ENCODE measurements around the gene PCLAF. TPM values are rescaled to one million over a fixed set of nuclear protein-coding genes. Genes with fewer than 3 reads are reported as not detected.
A peak's percentile ranks its signal among the peaks of the same experiment; 100 is the strongest.
"Not testable (repeated sequence)": the region's sequence is repeated elsewhere in the genome, so short reads cannot be mapped to it uniquely, and the experiment has no call there.

The PCLAF gene
- total RNA-seq, 4 donors from 2014 or later: 2.5 to 13.1 (median 3.0) TPM

DNA sequence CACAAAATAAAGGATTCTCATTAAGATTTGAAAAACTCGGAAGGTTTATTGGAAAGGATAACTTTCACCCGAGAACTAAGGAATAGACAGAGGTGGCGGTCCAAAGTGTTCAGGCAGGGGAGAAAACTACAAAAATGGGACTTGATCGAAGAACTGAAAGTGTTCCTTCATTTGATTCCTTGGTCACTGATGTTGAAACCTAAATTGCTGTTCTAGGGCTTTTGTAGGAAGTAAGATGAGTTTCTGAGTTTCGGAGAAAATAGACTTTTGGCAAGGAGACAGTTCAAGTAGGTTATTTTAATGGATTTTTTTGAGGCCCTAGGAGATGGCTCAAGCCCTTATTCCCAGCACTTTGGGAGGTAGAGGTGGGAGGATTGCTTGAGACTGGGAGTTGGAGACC is 7.8 kb upstream of the PCLAF start:
- TF ChIP-seq CTCF (IDR thresholded peaks at IDR 0.05) (no peak), POLR2A (IDR thresholded peaks at IDR 0.05) (no peak), POLR2AphosphoS5 (IDR thresholded peaks at IDR 0.05) (no peak), EP300 (IDR thresholded peaks at IDR 0.05) (no peak)
- Histone ChIP-seq H3K4me3 (peak overlapping the region; percentile 86), H3K9me3 (no peaks in the 10 kb centered on the region), H3K27ac (no peak overlapping the region), H3K4me1 (peaks cover 17% of the 10 kb centered on the region), H3K36me3 (peaks cover 8% of the 10 kb centered on the region), H3K27me3 (no peaks in the 10 kb centered on the region)
- DNase-seq (ENCODE audit: low spot score in 2 of 2): no peak
- WGBS: 85% methylated on average over 5 of the region's 5 CpGs

GRCh38 chr15:64387562-64388168 is 6.4 kb upstream of the PCLAF start, which contains the start of gene TRIP4:
Gene TRIP4, plus strand, starts transcription at chr15:64387836. Its CDS starts 28 bp downstream, at chr15:64387864.
- Histone ChIP-seq H3K27ac (peak within 1 kb of the TSS; percentile 76), H3K36me3 (peaks cover 3% of the 10 kb centered on the region), H3K9me3 (no peaks in the 10 kb centered on the region), H3K4me3 (peak within 1 kb of the TSS; percentile 86), H3K4me1 (peaks cover 17% of the 10 kb centered on the region), H3K27me3 (no peaks in the 10 kb centered on the region)
- under 1% methylated on average over 35 of the region's 35 CpGs for WGBS
- DNase-seq (ENCODE audit: low spot score in 2 of 2): peak; percentile 98
- TF ChIP-seq CTCF (IDR thresholded peaks at IDR 0.05) (no peak), POLR2AphosphoS5 (IDR thresholded peaks at IDR 0.05) (peak; percentile 46 to 96 (median 89))

GRCh38 chr15:64386291-64386690 is 5.0 kb upstream of the PCLAF start:
- no peak overlapping the region for H3K27ac ChIP-seq
- H3K4me3 ChIP-seq: no peak overlapping the region
- 92% methylated on average over 7 of the region's 7 CpGs for WGBS
- TF ChIP-seq EP300 (IDR thresholded peaks at IDR 0.05) (no peak), POLR2A (IDR thresholded peaks at IDR 0.05) (no peak), CTCF (IDR thresholded peaks at IDR 0.05) (no peak), POLR2AphosphoS5 (IDR thresholded peaks at IDR 0.05) (no peak)
- H3K36me3 ChIP-seq: peaks cover 3% of the 10 kb centered on the region
- no peaks in the 10 kb centered on the region for H3K9me3 ChIP-seq
- no peak for DNase-seq (ENCODE audit: low spot score in 2 of 2)
- H3K4me1 ChIP-seq: peaks cover 24% of the 10 kb centered on the region
- no peaks in the 10 kb centered on the region for H3K27me3 ChIP-seq

DNA sequence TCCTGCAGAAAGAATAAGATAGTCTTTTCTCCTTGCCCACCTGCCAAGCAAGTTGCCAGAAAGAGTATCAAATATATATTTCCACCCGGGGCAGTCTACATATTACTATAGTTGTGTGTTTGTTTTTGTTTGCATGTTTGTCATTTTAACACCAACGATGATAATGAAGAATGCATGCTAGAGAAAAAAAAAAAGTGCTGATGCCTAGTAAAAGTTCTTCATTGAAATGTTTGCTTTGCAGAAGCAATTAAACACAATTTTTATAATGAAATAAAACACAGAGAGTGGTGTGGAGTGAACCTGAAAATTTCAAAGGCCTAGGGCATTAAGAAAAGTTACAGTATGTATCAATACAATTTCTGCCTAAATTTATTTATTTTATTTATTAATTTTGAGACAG is 2.5 kb upstream of the PCLAF start:
- TF ChIP-seq POLR2A (IDR thresholded peaks at IDR 0.05) (no peak), CTCF (IDR thresholded peaks at IDR 0.05) (no peak), EP300 (IDR thresholded peaks at IDR 0.05) (no peak), POLR2AphosphoS5 (IDR thresholded peaks at IDR 0.05) (no peak)
- H3K4me3 ChIP-seq: no peak overlapping the region
- H3K9me3 ChIP-seq: no peaks in the 10 kb centered on the region
- H3K27me3 ChIP-seq: no peaks in the 10 kb centered on the region
- DNase-seq (ENCODE audit: low spot score in 2 of 2): no peak
- H3K27ac ChIP-seq: no peak overlapping the region
- WGBS: 78% methylated on average over 2 of the region's 2 CpGs
- peaks cover 28% of the 10 kb centered on the region for H3K4me1 ChIP-seq
- H3K36me3 ChIP-seq: no peaks in the 10 kb centered on the region

DNA sequence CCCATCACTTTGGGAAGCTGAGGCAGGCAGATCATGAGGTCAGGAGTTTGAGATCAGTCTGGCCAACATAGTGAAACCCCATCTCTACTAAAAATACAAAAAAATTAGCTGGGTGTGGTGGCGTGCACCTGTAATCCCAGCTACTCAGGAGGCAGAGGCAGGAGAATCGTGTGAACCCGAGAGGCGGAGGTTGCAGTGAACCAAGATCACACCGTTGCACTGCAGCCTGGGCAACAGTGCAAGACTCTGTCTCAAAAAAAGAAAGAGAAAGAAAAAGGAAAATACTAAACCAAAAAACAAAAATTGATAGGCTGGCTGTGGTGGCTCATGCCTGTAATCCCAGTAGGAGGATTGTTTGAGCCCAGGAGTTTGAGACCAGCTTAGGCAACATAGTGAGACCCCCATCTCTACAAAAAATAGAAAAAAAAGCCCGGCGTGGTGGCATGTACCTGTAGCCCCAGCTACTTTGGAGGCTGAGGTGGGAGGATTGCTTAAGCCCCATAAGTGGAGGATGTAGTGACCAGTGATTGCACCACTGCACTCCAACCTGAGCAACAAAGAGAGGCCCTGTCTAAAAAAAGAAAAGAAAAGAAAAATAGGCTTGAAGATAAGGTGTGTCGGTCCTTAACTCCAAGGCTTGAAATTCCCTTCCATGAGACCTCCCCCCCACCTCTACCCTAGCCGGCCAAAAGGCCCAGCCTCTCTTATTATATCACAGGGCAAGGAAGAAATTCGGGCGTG is 941 bp downstream of the PCLAF start:
- H3K36me3 ChIP-seq; H3K9me3 ChIP-seq; H3K27ac ChIP-seq; DNase-seq (ENCODE audit: low spot score in 2 of 2); H3K27me3 ChIP-seq: not testable (repeated sequence)
- Histone ChIP-seq H3K4me1 (peaks cover 14% of the 10 kb centered on the region), H3K4me3 (peak overlapping the region; percentile 71)
- 53% methylated on average over 11 of the region's 11 CpGs for WGBS
